Fibroblast of the aortic adventitia (primary cell): ENCODE measurements around the gene EPB41L3. TPM values are rescaled to one million over a fixed set of nuclear protein-coding genes. Genes with fewer than 3 reads are reported as not detected.

Experiments
- DNase-seq: peaks from one replicate; pipeline ENCODE4 v3.0.0-alpha.2; 2010; ENCODE audit warnings: low read depth
- H3K4me3 ChIP-seq: 2 replicates; pipeline ENCODE4 v1.5.1; 2011; ENCODE audit warnings: low read depth, mild to moderate bottlenecking, control low read depth, low read length, moderate library complexity
- total RNA-seq: library from RNA; depleted of rRNA; stranded (reverse); fragments of >200 nt; gene quantifications from 2 replicates; pipeline ENCODE4 v1.2.3, GENCODE V29; 2012; ENCODE audit warnings: low replicate concordance
- TF ChIP-seq, protein P1 (sequence below): IDR thresholded peaks from 2 replicates; pipeline ENCODE4 v1.5.1; 2011; ENCODE audit warnings: mild to moderate bottlenecking, low read length, control low read depth, inconsistent platforms; ENCODE audit not compliant: insufficient read depth

The EPB41L3 gene
- total RNA-seq, 1 donor: 28.0 TPM

DNA sequence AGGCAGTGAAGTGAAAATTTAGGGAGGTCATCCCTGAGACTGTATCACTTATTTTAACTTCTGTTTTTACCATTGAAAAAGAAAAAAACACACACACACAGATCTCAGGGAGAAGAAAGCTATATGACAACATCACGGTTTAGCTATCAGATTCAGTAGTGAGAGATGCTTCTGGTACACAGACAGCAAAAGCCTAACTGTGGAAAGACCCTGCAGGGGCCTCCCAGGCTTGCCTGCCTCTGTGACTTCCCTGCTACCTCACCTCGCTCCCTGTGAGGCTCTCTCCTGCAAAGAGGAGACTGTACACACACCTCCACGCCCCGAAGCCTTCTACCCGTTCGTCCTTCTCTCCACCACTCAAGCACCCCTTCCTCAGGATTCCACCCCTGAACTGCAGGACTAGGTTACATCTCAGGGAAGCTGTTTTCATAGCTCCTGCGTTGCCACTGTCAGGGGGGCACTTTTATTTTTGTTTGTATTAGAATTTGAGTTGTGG, 86.3 kb downstream of the EPB41L3 start:
- TF ChIP-seq, protein P1, sequence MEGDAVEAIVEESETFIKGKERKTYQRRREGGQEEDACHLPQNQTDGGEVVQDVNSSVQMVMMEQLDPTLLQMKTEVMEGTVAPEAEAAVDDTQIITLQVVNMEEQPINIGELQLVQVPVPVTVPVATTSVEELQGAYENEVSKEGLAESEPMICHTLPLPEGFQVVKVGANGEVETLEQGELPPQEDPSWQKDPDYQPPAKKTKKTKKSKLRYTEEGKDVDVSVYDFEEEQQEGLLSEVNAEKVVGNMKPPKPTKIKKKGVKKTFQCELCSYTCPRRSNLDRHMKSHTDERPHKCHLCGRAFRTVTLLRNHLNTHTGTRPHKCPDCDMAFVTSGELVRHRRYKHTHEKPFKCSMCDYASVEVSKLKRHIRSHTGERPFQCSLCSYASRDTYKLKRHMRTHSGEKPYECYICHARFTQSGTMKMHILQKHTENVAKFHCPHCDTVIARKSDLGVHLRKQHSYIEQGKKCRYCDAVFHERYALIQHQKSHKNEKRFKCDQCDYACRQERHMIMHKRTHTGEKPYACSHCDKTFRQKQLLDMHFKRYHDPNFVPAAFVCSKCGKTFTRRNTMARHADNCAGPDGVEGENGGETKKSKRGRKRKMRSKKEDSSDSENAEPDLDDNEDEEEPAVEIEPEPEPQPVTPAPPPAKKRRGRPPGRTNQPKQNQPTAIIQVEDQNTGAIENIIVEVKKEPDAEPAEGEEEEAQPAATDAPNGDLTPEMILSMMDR: no peak
- no peak for DNase-seq
- no peak overlapping the region for H3K4me3 ChIP-seq

DNA sequence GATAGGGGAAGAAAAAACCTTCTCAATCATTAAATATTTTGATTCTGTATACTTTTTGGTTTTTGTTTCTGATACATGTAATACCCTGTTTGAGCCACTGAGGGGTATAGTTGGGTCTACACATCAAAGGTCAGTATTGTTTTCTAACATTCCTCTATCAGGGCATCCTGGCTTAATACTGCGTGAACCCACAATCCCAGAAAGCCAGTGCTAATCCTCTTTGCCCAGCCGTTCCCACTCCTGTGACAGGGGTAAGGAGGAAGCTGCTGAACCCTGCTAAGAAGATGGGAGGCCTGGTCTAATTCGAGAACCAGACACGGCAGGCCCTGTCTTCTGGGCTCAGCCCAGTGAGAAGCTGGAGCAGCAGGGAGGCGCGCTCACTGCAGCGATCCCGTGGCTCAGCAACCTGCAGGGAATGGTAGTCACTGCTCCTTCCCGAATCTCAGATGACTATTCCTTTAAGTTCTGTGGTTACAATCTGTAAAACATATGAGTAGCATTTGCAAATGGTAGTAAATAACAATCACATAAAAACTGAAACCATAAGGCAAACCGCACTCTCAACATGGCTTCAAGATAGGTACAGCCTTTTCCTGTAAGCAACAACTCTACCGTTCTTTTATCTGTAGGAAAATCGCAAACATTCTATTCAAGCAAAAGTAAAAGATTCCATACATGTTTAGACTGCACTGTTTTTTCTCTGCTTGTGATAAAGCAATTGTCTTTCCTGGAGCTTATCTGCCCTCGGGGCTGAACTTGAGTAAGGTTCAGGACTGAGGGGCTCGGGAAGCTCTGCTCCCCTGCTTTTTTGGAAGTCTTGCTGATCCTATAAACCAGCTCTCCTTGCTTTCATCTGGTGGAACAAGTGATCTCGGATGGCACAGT, 87.0 kb downstream of the EPB41L3 start:
- TF ChIP-seq, protein P1: peak; percentile 62
- H3K4me3 ChIP-seq: peak overlapping the region; percentile 46
- DNase-seq: peak; percentile 61

DNA sequence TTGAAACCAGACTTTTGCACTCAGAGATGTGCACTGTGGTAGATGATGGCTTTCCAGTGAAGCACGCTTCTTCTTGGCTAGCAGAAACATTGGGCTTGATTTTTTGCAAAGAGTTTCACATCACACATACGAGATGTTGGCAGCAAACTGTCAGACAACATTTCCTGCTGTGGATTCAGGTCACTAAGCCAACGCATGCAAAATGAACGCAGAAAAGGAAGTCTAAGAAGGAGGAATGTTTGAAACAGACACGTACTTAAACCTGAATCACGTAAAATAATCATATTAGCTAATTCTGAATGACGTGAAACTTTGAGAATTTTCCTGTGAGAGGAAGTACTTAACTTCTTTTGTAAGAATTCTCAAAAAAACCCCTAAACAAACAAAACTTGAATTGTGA, 88.1 kb downstream of the EPB41L3 start:
- DNase-seq: no peak
- H3K4me3 ChIP-seq: no peak overlapping the region
- TF ChIP-seq, protein P1: no peak

DNA sequence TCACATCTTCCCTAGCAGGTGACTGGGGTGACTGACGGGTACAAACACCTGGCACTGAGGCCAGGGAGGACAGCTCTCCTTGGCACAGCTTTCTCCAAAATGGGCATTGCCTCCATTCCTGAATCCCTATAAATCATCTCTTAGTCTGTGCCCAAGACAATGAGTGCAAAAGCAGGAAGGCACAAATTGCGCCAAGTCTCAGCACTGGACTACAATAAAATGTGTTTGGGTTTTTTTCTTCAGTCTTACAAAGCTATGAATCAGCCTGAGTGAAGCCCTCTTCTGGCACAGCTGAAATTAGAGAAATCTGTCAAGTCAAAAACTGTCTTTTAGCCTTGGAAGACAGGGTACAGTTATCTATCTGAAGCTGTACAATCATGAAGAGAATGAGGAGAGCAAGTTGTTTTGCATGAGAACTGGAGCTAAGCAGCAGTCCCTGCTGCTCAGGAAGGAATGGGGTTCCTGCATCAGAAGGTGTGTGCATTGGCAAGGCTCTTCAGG, 90.8 kb downstream of the EPB41L3 start:
- TF ChIP-seq, protein P1: no peak
- no peak for DNase-seq
- H3K4me3 ChIP-seq: no peak overlapping the region

DNA sequence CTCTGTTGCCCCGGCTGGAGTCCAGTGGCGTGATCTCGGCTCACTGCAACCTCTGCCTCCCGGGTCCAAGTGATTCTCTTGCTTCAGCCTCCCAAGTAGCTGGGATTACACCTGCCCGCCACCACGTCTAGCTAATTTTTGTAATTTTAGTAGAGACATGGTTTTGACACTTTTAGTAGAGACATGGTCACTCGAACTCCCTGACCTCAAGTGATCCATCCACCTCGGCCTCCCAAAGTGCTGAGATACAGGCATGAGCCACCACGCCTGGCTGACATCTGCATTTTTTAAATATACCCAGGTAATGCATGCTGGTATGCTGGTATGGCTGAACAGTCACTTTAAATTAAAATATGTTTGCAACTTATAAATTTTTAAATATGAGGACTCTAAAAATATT, 91.9 kb downstream of the EPB41L3 start:
- H3K4me3 ChIP-seq: no peak overlapping the region
- TF ChIP-seq, protein P1: no peak
- no peak for DNase-seq

DNA sequence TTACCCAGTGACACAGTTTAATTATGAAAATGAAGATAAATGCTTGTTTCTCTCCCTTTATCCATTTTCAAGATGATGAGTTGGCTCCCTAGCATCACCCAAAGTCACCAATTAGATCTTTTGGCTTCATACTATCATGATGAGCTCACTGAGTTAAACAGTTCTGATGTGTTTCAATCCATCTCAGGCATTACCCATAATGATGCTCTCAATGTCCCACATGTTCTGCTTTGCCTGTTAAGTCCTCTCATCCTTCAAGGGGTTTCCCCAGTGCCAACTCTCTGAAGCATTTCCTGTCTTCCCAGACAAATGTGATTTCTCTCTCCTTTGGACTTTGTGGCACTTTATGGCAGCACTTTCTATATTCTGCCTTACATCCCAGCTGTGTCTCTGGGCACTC, 92.6 kb downstream of the EPB41L3 start:
- H3K4me3 ChIP-seq: no peak overlapping the region
- no peak for DNase-seq
- TF ChIP-seq, protein P1: no peak
